Heart right ventricle (tissue), 16 donors: ENCODE measurements around the gene GALNT18. TPM values are rescaled to one million over a fixed set of nuclear protein-coding genes. Genes with fewer than 3 reads are reported as not detected.

Source experiments
- ATAC-seq, 8 donors: fragments of 200-7000 bp; cut with Tn5 transposase; one replicate each; pipeline ENCODE4 v1.9.1; 2020; ENCODE audit warnings: mild to moderate bottlenecking in 8 of 8, moderate library complexity in 8 of 8, moderate number of reproducible peaks in 1 of 8
- DNase-seq, 2 donors: peaks; one replicate each; pipeline ENCODE4 v3.0.0-alpha.2; 2020
- H3K27ac ChIP-seq, 10 donors: fragments of 200-600 bp; sonication (generic) in 2 of 10; one replicate each; pipeline versions ENCODE4 v1.5.0 to v1.8.0; 2020 to 2022; ENCODE audit warnings: mild to moderate bottlenecking in 3 of 10
- H3K27me3 ChIP-seq, 7 donors: fragments of 200-600 bp; one replicate each; pipeline ENCODE4 v1.8.0; 2021 to 2022; ENCODE audit warnings: mild to moderate bottlenecking in 2 of 7
- H3K36me3 ChIP-seq, 9 donors: fragments of 200-600 bp; sonication (generic) in 1 of 9; one replicate each; pipeline versions ENCODE4 v1.5.0 to v1.8.0; 2020 to 2022; ENCODE audit warnings: mild to moderate bottlenecking in 2 of 9
- H3K4me1 ChIP-seq, 9 donors: fragments of 200-600 bp; sonication (generic) in 1 of 9; one replicate each; pipeline versions ENCODE4 v1.5.0 to v1.8.0; 2020 to 2022; ENCODE audit warnings: mild to moderate bottlenecking in 4 of 9
- H3K4me3 ChIP-seq, 10 donors: fragments of 200-600 bp; sonication (generic) in 2 of 10; one replicate each; pipeline versions ENCODE4 v1.5.0 to v1.8.0; 2020 to 2022; ENCODE audit warnings: mild to moderate bottlenecking in 7 of 10, moderate library complexity in 2 of 10
- H3K9me3 ChIP-seq, 11 donors: fragments of 200-600 bp in 10 of 11; sonication (generic) in 2 of 11; one replicate each; pipeline versions ENCODE4 v1.5.0 to v1.8.0; 2013 to 2022; ENCODE audit warnings: mild to moderate bottlenecking in 2 of 11, control low read depth in 1 of 11, moderate library complexity in 1 of 11
- CTCF ChIP-seq, 9 donors: fragments of 200-600 bp; sonication (generic) in 2 of 9; IDR thresholded peaks; one replicate each; pipeline versions ENCODE4 v1.5.0 to v1.8.0; 2021 to 2022; ENCODE audit warnings: antibody characterized with exemption in 9 of 9, mild to moderate bottlenecking in 5 of 9, moderate library complexity in 1 of 9
- WGBS, 2 donors: extraction: QIAGEN DNeasy Blood & Tissue Kit; methylation state at CpG; one replicate each; pipeline ENCODE4 v1.1.7; 2013; ENCODE audit warnings: inconsistent platforms in 1 of 2; 5-methylcytosine and 5-hydroxymethylcytosine counted together
- intact Hi-C, 10 donors: fragments of 100-400 bp; cut with DNase I; formaldehyde crosslinking; loops; one replicate each; pipeline versions ENCODE4 v1.11.1 to v1.14.2; 2022
- polyA plus RNA-seq, 2 donors: library from polyadenylated mRNA; stranded (reverse); fragments of 200-250 nt; gene quantifications; one replicate each; pipeline ENCODE4 v1.2.3, GENCODE V29; 2013
- total RNA-seq, 10 donors: library from RNA; stranded (reverse); fragmentation: NEBNext Ultra II Directional in 3 of 10; extraction: Animal tissue kit (Norgen Biotek cat#: 25700) in 3 of 10; gene quantifications; one replicate each; pipeline versions ENCODE4 v1.2.1 to v1.2.4, GENCODE V29; 2021 to 2023
- donor health status: Arrhythmogenic right ventricular cardiomyopathy.
- donor health status: ischemic (EF 13 %, LVEDD 7.1; RV severe dilation, severe dysfunction).
- donor health status: healthy with polysubstance abuse.
- donor health status: DM: no; HTN: yes; CAD: no.
- donor health status: DM: no; HTN: no; CAD: no.
- donor health status: ischemic (EF 25% LVEDD 6.9; RV normal size, moderate dysfunction).
- donor health status: ischemic (EF 25% LVEDD 5.7; RV mildly dilated, moderate dysfunction).
- donor health status: healthy.
- donor health status: DM: yes; HTN: yes; CAD: no.
- donor health status: Ischemic cardiomyopathy.
- donor health status: ischemic (EF 35%, LVEDD 5.7; RV mildly dilated, moderate dysfunction).
- donor health status: nonischemic (EF 11% LVEDD 7.7; RV severe dilation, severe dysfunction).
- donor health status: DM: yes; HTN: yes; CAD: no.
- donor health status: PGD.
- donor health status: ischemic (EF 29% LVEDD 5.4; RV normal size, mild dysfunction).
- donor health status: nonischemic (EF 23%, LVEDD 6.1; RV moderate dilation, normal function).

Gene GALNT18
- total and polyA plus RNA-seq, 12 donors = 7.0 to 29.0 (median 15.6) TPM

GRCh38 chr11:11568651-11569229 is 53.1 kb downstream of the GALNT18 start:
- no peaks in the 10 kb centered on the region for H3K9me3 ChIP-seq
- no peaks in the 10 kb centered on the region for H3K36me3 ChIP-seq
- ATAC-seq (no peak), DNase-seq (no peak)
- H3K4me1 ChIP-seq = peaks cover 6 to 91% (median 48%) of the 10 kb centered on the region in 9 donors
- H3K27ac ChIP-seq = peak overlapping the region in 7 of 10 donors; percentile 47 to 88 (median 80)
- H3K27me3 ChIP-seq = no peaks in the 10 kb centered on the region
- no peak for TF ChIP-seq CTCF (IDR thresholded peaks at IDR 0.05)
- 89 to 94% methylated on average over 3 of the region's 3 CpGs for WGBS, 2 donors
- no peak overlapping the region for H3K4me3 ChIP-seq
- intact Hi-C loops = no loop called here

- 70 to 72% methylated on average over 7 of the region's 7 CpGs for WGBS, 2 donors
- no peaks in the 10 kb centered on the region for H3K36me3 ChIP-seq
- intact Hi-C loops = no loop called here
- DNase-seq (no peak), ATAC-seq (no peak)
- H3K4me1 ChIP-seq = peaks cover 12 to 98% (median 55%) of the 10 kb centered on the region in 9 donors
- no peaks in the 10 kb centered on the region for H3K27me3 ChIP-seq
- no peak for TF ChIP-seq CTCF (IDR thresholded peaks at IDR 0.05)
- H3K4me3 ChIP-seq = no peak overlapping the region
- no peaks in the 10 kb centered on the region for H3K9me3 ChIP-seq
- H3K27ac ChIP-seq = peak overlapping the region in 7 of 10 donors; percentile 47 to 88 (median 80)
These were observed 53.7 kb downstream of the GALNT18 start for GRCh38 chr11:11567936-11568650.

GRCh38 chr11:11565636-11566035 is 56.2 kb downstream of the GALNT18 start:
- ATAC-seq = no peak
- Histone ChIP-seq H3K4me3 (no peak overlapping the region), H3K4me1 (peaks cover 12 to 95% (median 52%) of the 10 kb centered on the region in 9 donors), H3K27ac (no peak overlapping the region), H3K9me3 (no peaks in the 10 kb centered on the region), H3K36me3 (no peaks in the 10 kb centered on the region), H3K27me3 (no peaks in the 10 kb centered on the region)
- no peak for TF ChIP-seq CTCF (IDR thresholded peaks at IDR 0.05)
- DNase-seq = no peak
- intact Hi-C loops = no loop called here
- WGBS, 2 donors = 88 to 95% methylated on average over 2 of the region's 2 CpGs

DNA sequence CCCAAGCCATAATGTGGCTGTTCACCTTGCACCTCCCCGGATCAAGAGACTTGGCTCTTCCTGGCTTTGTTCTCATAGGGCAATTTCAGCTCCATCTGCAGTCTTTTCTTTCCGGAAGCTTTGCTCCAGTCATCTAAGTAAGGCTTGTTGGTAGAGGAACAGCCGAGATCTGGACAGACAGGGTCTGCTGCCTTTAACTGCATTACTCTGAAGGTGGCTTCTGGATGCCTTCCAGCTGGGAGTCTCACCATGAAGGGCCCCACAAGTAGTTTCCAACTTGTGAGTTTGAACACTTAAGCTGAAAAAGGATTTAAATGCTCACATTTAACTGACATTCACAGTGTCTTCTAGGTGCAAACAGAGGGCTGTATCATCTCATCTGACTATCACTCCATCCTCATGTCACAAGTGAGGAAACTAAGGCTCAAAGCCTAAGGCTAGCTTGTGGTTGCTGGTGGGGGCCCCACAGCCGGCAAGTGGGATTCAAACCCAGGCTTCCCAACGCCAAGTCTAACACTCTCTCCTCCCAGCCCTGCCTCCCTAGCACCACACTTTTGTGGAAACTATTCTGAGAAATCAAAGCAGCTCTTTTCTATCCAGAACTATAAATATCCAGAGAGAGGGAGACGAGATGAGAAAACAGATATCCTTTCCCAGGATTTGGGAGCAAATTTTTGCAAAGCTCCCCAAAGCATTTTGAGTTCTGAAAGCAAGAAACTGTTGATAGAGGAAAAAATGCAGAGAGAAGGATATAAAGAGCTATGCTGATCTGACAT is 58.4 kb downstream of the GALNT18 start:
- H3K36me3 ChIP-seq = no peaks in the 10 kb centered on the region
- no peaks in the 10 kb centered on the region for H3K27me3 ChIP-seq
- 56 to 62% methylated on average over 6 of the region's 6 CpGs for WGBS, 2 donors
- TF ChIP-seq CTCF (IDR thresholded peaks at IDR 0.05) = no peak
- DNase-seq (no peak), ATAC-seq (no peak)
- H3K9me3 ChIP-seq = no peaks in the 10 kb centered on the region
- intact Hi-C loops = no loop called here
- H3K27ac ChIP-seq = peak overlapping the region in 1 of 10 donors; percentile 3
- no peak overlapping the region for H3K4me3 ChIP-seq
- peaks cover 15 to 80% (median 32%) of the 10 kb centered on the region in 9 donors for H3K4me1 ChIP-seq
